HG03064 (cell line): ENCODE measurements around the gene SPI1.

Source experiments
- ATAC-seq: cut with Tn5 transposase; IDR thresholded peaks from one replicate; pipeline ENCODE4 v1.9.1; 2021; ENCODE audit warnings: low read depth; ENCODE audit not compliant: unreplicated experiment

Gene SPI1

GRCh38 chr11:47407746-47408590 lies 29.6 kb upstream of the SPI1 start, which contains the start of gene SLC39A13:
Gene SLC39A13, plus strand, starts transcription at chr11:47408590. Its CDS starts 1,505 bp downstream, at chr11:47410095.
- ATAC-seq: peak; percentile 83

- ATAC-seq: no peak
Measured at GRCh38 chr11:47406896-47407745, 28.8 kb upstream of the SPI1 start.

- no peak for ATAC-seq
Measured at GRCh38 chr11:47403571-47403970, 25.2 kb upstream of the SPI1 start.

- ATAC-seq: no peak
Measured at GRCh38 chr11:47403135-47403534, 24.8 kb upstream of the SPI1 start.

- peak; percentile 68 for ATAC-seq
Measured at GRCh38 chr11:47400768-47401279, 22.5 kb upstream of the SPI1 start.

GRCh38 chr11:47399860-47400767 lies 21.8 kb upstream of the SPI1 start:
- peak; percentile 39 for ATAC-seq

GRCh38 chr11:47398551-47398950 lies 20.2 kb upstream of the SPI1 start:
- no peak for ATAC-seq

- no peak for ATAC-seq
Measured at GRCh38 chr11:47398011-47398410, 19.7 kb upstream of the SPI1 start.

- ATAC-seq: no peak
Measured at GRCh38 chr11:47396049-47396320, 17.6 kb upstream of the SPI1 start.

- ATAC-seq: no peak
Measured at GRCh38 chr11:47395223-47396048, 17.1 kb upstream of the SPI1 start.

GRCh38 chr11:47394322-47395222 lies 16.2 kb upstream of the SPI1 start:
- no peak for ATAC-seq

GRCh38 chr11:47394050-47394321 lies 15.6 kb upstream of the SPI1 start:
- ATAC-seq: no peak

- no peak for ATAC-seq
Measured at GRCh38 chr11:47393163-47394049, 15.1 kb upstream of the SPI1 start.

GRCh38 chr11:47392546-47393162 lies 14.3 kb upstream of the SPI1 start:
- ATAC-seq: no peak

- no peak for ATAC-seq
Measured at GRCh38 chr11:47391711-47392432, 13.5 kb upstream of the SPI1 start.

GRCh38 chr11:47391077-47391583 lies 12.8 kb upstream of the SPI1 start:
- no peak for ATAC-seq

GRCh38 chr11:47390422-47390760 lies 12.0 kb upstream of the SPI1 start:
- ATAC-seq: no peak
